ENCODE results near the gene LTBR.

DNA sequence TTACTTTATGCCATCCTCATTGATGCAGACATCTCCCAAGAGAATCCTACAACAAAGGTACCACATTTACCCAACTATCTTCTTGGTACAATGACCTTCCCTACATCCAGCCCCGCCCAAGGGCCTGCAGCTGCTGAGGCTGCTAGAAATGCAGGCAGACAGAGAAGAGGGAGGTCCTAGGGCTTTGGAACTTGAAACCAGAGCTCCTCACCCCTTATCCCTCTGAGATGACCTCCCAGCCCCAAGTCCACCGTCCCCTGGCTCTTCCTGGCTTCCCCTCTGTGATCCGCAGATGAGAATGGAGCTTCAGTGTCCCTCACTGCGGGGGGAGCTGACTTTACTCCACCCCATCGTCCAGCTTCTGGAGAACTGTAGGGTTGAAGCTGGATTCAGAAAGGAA is 40.4 kb upstream of the LTBR start:
- TF ChIP-seq, protein P1, sequence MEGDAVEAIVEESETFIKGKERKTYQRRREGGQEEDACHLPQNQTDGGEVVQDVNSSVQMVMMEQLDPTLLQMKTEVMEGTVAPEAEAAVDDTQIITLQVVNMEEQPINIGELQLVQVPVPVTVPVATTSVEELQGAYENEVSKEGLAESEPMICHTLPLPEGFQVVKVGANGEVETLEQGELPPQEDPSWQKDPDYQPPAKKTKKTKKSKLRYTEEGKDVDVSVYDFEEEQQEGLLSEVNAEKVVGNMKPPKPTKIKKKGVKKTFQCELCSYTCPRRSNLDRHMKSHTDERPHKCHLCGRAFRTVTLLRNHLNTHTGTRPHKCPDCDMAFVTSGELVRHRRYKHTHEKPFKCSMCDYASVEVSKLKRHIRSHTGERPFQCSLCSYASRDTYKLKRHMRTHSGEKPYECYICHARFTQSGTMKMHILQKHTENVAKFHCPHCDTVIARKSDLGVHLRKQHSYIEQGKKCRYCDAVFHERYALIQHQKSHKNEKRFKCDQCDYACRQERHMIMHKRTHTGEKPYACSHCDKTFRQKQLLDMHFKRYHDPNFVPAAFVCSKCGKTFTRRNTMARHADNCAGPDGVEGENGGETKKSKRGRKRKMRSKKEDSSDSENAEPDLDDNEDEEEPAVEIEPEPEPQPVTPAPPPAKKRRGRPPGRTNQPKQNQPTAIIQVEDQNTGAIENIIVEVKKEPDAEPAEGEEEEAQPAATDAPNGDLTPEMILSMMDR (IDR thresholded peaks at IDR 0.05; ENCODE audit: insufficient read depth, low read length, poor library complexity, severe bottlenecking) = no peak
- TF ChIP-seq EZH2phosphoT487 (conservative IDR thresholded peaks at IDR 0.05; ENCODE audit: low read length) = no peak

Measured in SU-DHL-6 (cell line).